H9 (cell line): ENCODE measurements around the gene MYEF2. TPM values are rescaled to one million over a fixed set of nuclear protein-coding genes. Genes with fewer than 3 reads are reported as not detected.

ENCODE experiments used
- DNase-seq: peaks from one replicate; pipeline ENCODE4 v3.0.0-alpha.2; 2017
- H2AFZ ChIP-seq: one replicate; pipeline ENCODE4 v1.6.1; 2013; ENCODE audit warnings: mild to moderate bottlenecking, low read length, control low read depth, moderate library complexity
- H2AK5ac ChIP-seq: 2 replicates; pipeline ENCODE4 v1.6.1; 2013; ENCODE audit warnings: low read length, control low read depth, mixed read lengths; ENCODE audit not compliant: insufficient read length
- H2BK120ac ChIP-seq: one replicate; pipeline ENCODE4 v1.6.1; 2013; ENCODE audit warnings: low read depth, mild to moderate bottlenecking, low read length, control low read depth, inconsistent platforms; ENCODE audit not compliant: poor library complexity, severe bottlenecking
- H2BK12ac ChIP-seq: 2 replicates; pipeline ENCODE4 v1.6.1; 2013; ENCODE audit warnings: low read length, control low read depth, mixed read lengths, low read depth; ENCODE audit not compliant: insufficient read length
- H2BK15ac ChIP-seq: 2 replicates; pipeline ENCODE4 v1.6.1; 2013; ENCODE audit warnings: low read depth, low read length, control low read depth
- H2BK20ac ChIP-seq: one replicate; pipeline ENCODE4 v1.6.1; 2013; ENCODE audit warnings: low read depth, mild to moderate bottlenecking, low read length, control low read depth, inconsistent platforms; ENCODE audit not compliant: poor library complexity, severe bottlenecking
- H2BK5ac ChIP-seq: 2 replicates; pipeline ENCODE4 v1.6.1; 2013; ENCODE audit warnings: low read length, control low read depth, mixed read lengths; ENCODE audit not compliant: insufficient read length
- H3K14ac ChIP-seq: 2 replicates; pipeline ENCODE4 v1.6.1; 2013; ENCODE audit warnings: low read length, control low read depth; ENCODE audit not compliant: insufficient read depth
- H3K18ac ChIP-seq: 2 replicates; pipeline ENCODE4 v1.6.1; 2013; ENCODE audit warnings: low read depth, mild to moderate bottlenecking, mixed read lengths, low read length, control low read depth; ENCODE audit not compliant: insufficient read length
- H3K23ac ChIP-seq: 2 replicates; pipeline ENCODE4 v1.6.1; 2013; ENCODE audit warnings: low read length, control low read depth, mixed read lengths, low read depth; ENCODE audit not compliant: insufficient read length
- H3K23me2 ChIP-seq: 2 replicates; pipeline ENCODE4 v1.6.1; 2013; ENCODE audit warnings: low read depth, mild to moderate bottlenecking, mixed read lengths, low read length, control low read depth; ENCODE audit not compliant: insufficient read length, poor library complexity, severe bottlenecking
- H3K27ac ChIP-seq: 2 replicates; pipeline ENCODE4 v1.5.1; 2013; ENCODE audit warnings: low read length, control low read depth, mixed read lengths, low read depth; ENCODE audit not compliant: insufficient read length
- H3K27me3 ChIP-seq: 2 replicates; pipeline ENCODE4 v1.6.1; 2013; ENCODE audit warnings: low read length, control low read depth, inconsistent platforms; ENCODE audit not compliant: insufficient read depth
- H3K4ac ChIP-seq: 2 replicates; pipeline ENCODE4 v1.6.1; 2013; ENCODE audit warnings: low read depth, mild to moderate bottlenecking, control low read depth, inconsistent platforms, low read length, moderate library complexity
- H3K4me1 ChIP-seq: 2 replicates; pipeline ENCODE4 v1.6.1; 2013; ENCODE audit warnings: low read length, control low read depth, inconsistent platforms; ENCODE audit not compliant: insufficient read depth
- H3K4me2 ChIP-seq: 2 replicates; pipeline ENCODE4 v1.6.1; 2013; ENCODE audit warnings: low read length, control low read depth, mixed read lengths; ENCODE audit not compliant: insufficient read length, insufficient read depth
- H3K56ac ChIP-seq: 2 replicates; pipeline ENCODE4 v1.6.1; 2013; ENCODE audit warnings: low read depth, mild to moderate bottlenecking, mixed read lengths, low read length, control low read depth; ENCODE audit not compliant: insufficient read length
- H3K79me1 ChIP-seq: 2 replicates; pipeline ENCODE4 v1.6.1; 2013; ENCODE audit warnings: low read depth, mild to moderate bottlenecking, moderate library complexity, low read length, control low read depth, inconsistent platforms; ENCODE audit not compliant: insufficient read depth, poor library complexity, severe bottlenecking
- H3K79me2 ChIP-seq: 2 replicates; pipeline ENCODE4 v1.6.1; 2013; ENCODE audit warnings: low read length, control low read depth, inconsistent platforms; ENCODE audit not compliant: insufficient read depth
- H3K9ac ChIP-seq: 2 replicates; pipeline ENCODE4 v1.6.1; 2013; ENCODE audit warnings: low read length, control low read depth, mixed read lengths; ENCODE audit not compliant: insufficient read length; ENCODE audit errors: extremely low read depth
- H3K9me3 ChIP-seq: one replicate; pipeline ENCODE4 v1.6.1; 2013; ENCODE audit warnings: low read depth, low read length, inconsistent platforms; ENCODE audit not compliant: control insufficient read depth
- H3T11ph ChIP-seq: one replicate; pipeline ENCODE4 v1.6.1; 2013; ENCODE audit warnings: mild to moderate bottlenecking, low read length, control low read depth, inconsistent platforms
- H4K20me1 ChIP-seq: one replicate; pipeline ENCODE4 v1.6.1; 2013; ENCODE audit not compliant: control insufficient read depth, insufficient read length, insufficient read depth
- H4K5ac ChIP-seq: 2 replicates; pipeline ENCODE4 v1.6.1; 2013; ENCODE audit warnings: low read depth, mild to moderate bottlenecking, mixed read lengths, low read length, control low read depth; ENCODE audit not compliant: insufficient read length
- H4K8ac ChIP-seq: replicated peaks from 2 replicates; pipeline ENCODE4 v1.6.1; 2013; ENCODE audit warnings: low read length, control low read depth, mixed read lengths, low read depth; ENCODE audit not compliant: insufficient read length
- H4K91ac ChIP-seq: 2 replicates; pipeline ENCODE4 v1.6.1; 2013; ENCODE audit warnings: low read depth, mild to moderate bottlenecking, moderate library complexity, mixed read lengths, low read length, control low read depth; ENCODE audit not compliant: insufficient read length
- H3K27ac Mint-ChIP-seq, 3 experiments: 2 replicates in 2 of 3; 3 replicates in 1 of 3; pipeline ENCODE4 v1.8.0; 2020 to 2021; ENCODE audit warnings: mixed read lengths in 3 of 3, mild to moderate bottlenecking in 1 of 3, moderate library complexity in 1 of 3
- H3K27me3 Mint-ChIP-seq: 2 replicates; pipeline ENCODE4 v1.8.0; 2021; ENCODE audit warnings: low read depth, mild to moderate bottlenecking, moderate library complexity, mixed read lengths
- H3K36me3 Mint-ChIP-seq, 3 experiments: 2 replicates in 2 of 3; 3 replicates in 1 of 3; pipeline ENCODE4 v1.8.0; 2020 to 2021; ENCODE audit warnings: low read depth in 3 of 3, mixed read lengths in 3 of 3; ENCODE audit not compliant: insufficient read depth in 1 of 3
- H3K4me1 Mint-ChIP-seq, 2 experiments: 2 replicates each; pipeline ENCODE4 v1.8.0; 2020; ENCODE audit warnings: mixed read lengths in 2 of 2
- H3K4me3 Mint-ChIP-seq, 2 experiments: 2 replicates in 1 of 2; 3 replicates in 1 of 2; pipeline ENCODE4 v1.8.0; 2020 to 2021; ENCODE audit warnings: mild to moderate bottlenecking in 2 of 2, mixed read lengths in 2 of 2, moderate library complexity in 1 of 2
- H3K9me3 Mint-ChIP-seq, 2 experiments: 2 replicates in 1 of 2; 3 replicates in 1 of 2; pipeline ENCODE4 v1.8.0; 2020; ENCODE audit warnings: mild to moderate bottlenecking in 2 of 2, mixed read lengths in 2 of 2, moderate library complexity in 1 of 2
- CTCF ChIP-seq: fragments of 200-600 bp; sonication (generic); conservative IDR thresholded peaks from 3 replicates; pipeline ENCODE4 v1.8.0; 2021; ENCODE audit warnings: antibody characterized with exemption, mild to moderate bottlenecking
- WGBS: extraction: QIAGEN DNeasy Blood & Tissue Kit; methylation state at CpG from one replicate; pipeline ENCODE4 v1.1.7; 2013; ENCODE audit warnings: missing lambda C conversion rate, low lambda C conversion rate, mixed read lengths; ENCODE audit not compliant: insufficient read length; ENCODE audit errors: extremely low coverage; 5-methylcytosine and 5-hydroxymethylcytosine counted together
- total RNA-seq: library from RNA; stranded (reverse); gene quantifications from 2 replicates; pipeline ENCODE4 v1.2.1, GENCODE V29; 2021

The MYEF2 gene
- total RNA-seq, 1 experiment from 2014 or later, result 85.2 TPM

GRCh38 chr15:48109212-48109611 lies 68.9 kb downstream of the MYEF2 start:
- no peaks in the 10 kb centered on the region for H3K9me3 ChIP-seq
- DNase-seq, result no peak
- H2BK15ac ChIP-seq, result no peak overlapping the region
- H2BK5ac ChIP-seq, result no peak overlapping the region
- H3K79me1 ChIP-seq, result no peaks in the 10 kb centered on the region
- no CpG with 5 or more reads among the region's 4 CpGs for WGBS
- H2AFZ ChIP-seq, result no peak overlapping the region
- H3K9ac ChIP-seq, result no peak overlapping the region
- no peaks in the 10 kb centered on the region for H3K79me2 ChIP-seq
- Mint-ChIP-seq H3K27me3 (no peaks in the 10 kb centered on the region), H3K4me1 (peaks cover 5 to 14% of the 10 kb centered on the region in 2 experiments), H3K9me3 (no peaks in the 10 kb centered on the region), H3K27ac (no peak overlapping the region), H3K4me3 (no peak overlapping the region), H3K36me3 (no peaks in the 10 kb centered on the region)
- no peak overlapping the region for H2BK12ac ChIP-seq
- H4K20me1 ChIP-seq, result no peaks in the 10 kb centered on the region
- H3K4me2 ChIP-seq, result no peak overlapping the region
- H4K91ac ChIP-seq, result no peak overlapping the region
- H3K23me2 ChIP-seq, result no peaks in the 10 kb centered on the region
- H3K23ac ChIP-seq, result no peak overlapping the region
- no peak overlapping the region for H4K5ac ChIP-seq
- H3K4ac ChIP-seq, result no peak overlapping the region
- H3K18ac ChIP-seq, result no peak overlapping the region
- no peak overlapping the region for H2AK5ac ChIP-seq
- no peak overlapping the region for H3T11ph ChIP-seq
- no peaks in the 10 kb centered on the region for H3K27me3 ChIP-seq
- H2BK20ac ChIP-seq, result no peak overlapping the region
- H3K27ac ChIP-seq, result no peak overlapping the region
- H2BK120ac ChIP-seq, result no peak overlapping the region
- no peak overlapping the region for H4K8ac ChIP-seq
- no peaks in the 10 kb centered on the region; the same call in 1 of the 2 replicates for H3K4me1 ChIP-seq
- H3K56ac ChIP-seq, result no peak overlapping the region
- no peak overlapping the region for H3K14ac ChIP-seq
- TF ChIP-seq CTCF, result no peak
